Ascending aorta (tissue), 2 donors: ENCODE results near the gene FGA. TPM values are rescaled to one million over a fixed set of nuclear protein-coding genes. Genes with fewer than 3 reads are reported as not detected.

Experiments used
- DNase-seq, 2 donors: peaks; one replicate each; pipeline ENCODE4 v3.0.0-alpha.2; 2019; ENCODE audit warnings: low spot score in 2 of 2
- H3K27ac ChIP-seq, 2 donors: fragments of 200-600 bp; sonication (generic); one replicate each; pipeline ENCODE4 v1.5.1; 2016 to 2017; ENCODE audit warnings: mild to moderate bottlenecking in 1 of 2
- H3K27me3 ChIP-seq: fragments of 200-600 bp; sonication (generic); one replicate; pipeline ENCODE4 v1.5.1; 2017
- H3K36me3 ChIP-seq, 2 donors: fragments of 200-600 bp; sonication (generic); one replicate each; pipeline ENCODE4 v1.5.1; 2016
- H3K4me1 ChIP-seq, 2 donors: fragments of 200-600 bp; sonication (generic); one replicate each; pipeline ENCODE4 v1.5.1; 2016 to 2017; ENCODE audit warnings: mild to moderate bottlenecking in 1 of 2
- H3K4me3 ChIP-seq, 2 donors: fragments of 200-600 bp; sonication (generic); one replicate each; pipeline ENCODE4 v1.5.1; 2016 to 2017; ENCODE audit warnings: mild to moderate bottlenecking in 1 of 2
- H3K9me3 ChIP-seq, 2 donors: fragments of 200-600 bp; sonication (generic); one replicate each; pipeline ENCODE4 v1.5.1; 2016
- CTCF ChIP-seq, 3 experiments: fragments of 200-600 bp in 2 of 3; fragments of 450-650 bp in 1 of 3; sonication (generic) in 2 of 3; IDR thresholded peaks; one replicate each; pipeline ENCODE4 v1.5.1; 2016 to 2019; ENCODE audit warnings: antibody characterized with exemption in 3 of 3, mild to moderate bottlenecking in 1 of 3, moderate library complexity in 1 of 3
- intact Hi-C: fragments of 100-400 bp; cut with DNase I; formaldehyde crosslinking; loops from one replicate; pipeline ENCODE4 v1.15.1; 2023
- total RNA-seq: library from RNA; depleted of rRNA; stranded (reverse); fragments of >200 nt; gene quantifications from one replicate; pipeline ENCODE4 v1.1.0, GENCODE V29; 2016

FGA gene
- total RNA-seq, 1 donor from 2014 or later: 47.6 TPM

GRCh38 chr4:154625971-154626370 is 35.4 kb upstream of the FGA start:
- Histone ChIP-seq H3K4me3 (no peak overlapping the region), H3K4me1 (peaks cover 0 to 5% of the 10 kb centered on the region in 2 donors), H3K36me3 (no peaks in the 10 kb centered on the region), H3K27ac (no peak overlapping the region), H3K9me3 (no peaks in the 10 kb centered on the region), H3K27me3 (no peaks in the 10 kb centered on the region)
- TF ChIP-seq CTCF (IDR thresholded peaks at IDR 0.05): no peak
- intact Hi-C loops: no loop called here
- DNase-seq: no peak

- Histone ChIP-seq H3K27ac (no peak overlapping the region), H3K9me3 (no peaks in the 10 kb centered on the region), H3K36me3 (no peaks in the 10 kb centered on the region), H3K27me3 (no peaks in the 10 kb centered on the region), H3K4me3 (no peak overlapping the region), H3K4me1 (peaks cover 0 to 5% of the 10 kb centered on the region in 2 donors)
- DNase-seq: no peak
- intact Hi-C loops: no loop called here
- no peak for TF ChIP-seq CTCF (IDR thresholded peaks at IDR 0.05)
These were observed 33.5 kb upstream of the FGA start for GRCh38 chr4:154623995-154624394.

- no peak overlapping the region for H3K4me3 ChIP-seq
- H3K9me3 ChIP-seq: no peaks in the 10 kb centered on the region
- intact Hi-C loops: no loop called here
These were observed 32.9 kb upstream of the FGA start for GRCh38 chr4:154623436-154623835.

GRCh38 chr4:154622598-154622997 is 32.1 kb upstream of the FGA start:
- no peak overlapping the region for H3K4me3 ChIP-seq
- peaks cover 0 to 5% of the 10 kb centered on the region in 2 donors for H3K4me1 ChIP-seq
- no peaks in the 10 kb centered on the region for H3K36me3 ChIP-seq
- DNase-seq: no peak
- H3K9me3 ChIP-seq: no peaks in the 10 kb centered on the region
- H3K27me3 ChIP-seq: no peaks in the 10 kb centered on the region
- intact Hi-C loops: loop anchor here (1.0 kb wide), 1 partner anchor 70 kb away; no protein-coding TSS in a partner anchor
- TF ChIP-seq CTCF (IDR thresholded peaks at IDR 0.05): peak in 2 of 3 experiments; percentile 25 to 39
- H3K27ac ChIP-seq: no peak overlapping the region

More at GRCh38 chr4:154623436-154623835, 32.9 kb upstream of the FGA start:
- Histone ChIP-seq H3K4me1 (peaks cover 0 to 5% of the 10 kb centered on the region in 2 donors), H3K27me3 (no peaks in the 10 kb centered on the region), H3K36me3 (no peaks in the 10 kb centered on the region), H3K27ac (no peak overlapping the region)
- TF ChIP-seq CTCF (IDR thresholded peaks at IDR 0.05): no peak
- no peak for DNase-seq

GRCh38 chr4:154620111-154620510 is 29.6 kb upstream of the FGA start:
- intact Hi-C loops: no loop called here
- TF ChIP-seq CTCF (IDR thresholded peaks at IDR 0.05): no peak

More at GRCh38 chr4:154620111-154620510, 29.6 kb upstream of the FGA start:
- Histone ChIP-seq H3K27ac (no peak overlapping the region), H3K36me3 (no peaks in the 10 kb centered on the region), H3K9me3 (no peaks in the 10 kb centered on the region), H3K4me3 (no peak overlapping the region), H3K27me3 (no peaks in the 10 kb centered on the region), H3K4me1 (no peaks in the 10 kb centered on the region)
- no peak for DNase-seq
